ENCODE data around the gene STARD3.
"Not testable (repeated sequence)": the region's sequence is repeated elsewhere in the genome, so short reads cannot be mapped to it uniquely, and the experiment has no call there.

STARD3 gene

DNA sequence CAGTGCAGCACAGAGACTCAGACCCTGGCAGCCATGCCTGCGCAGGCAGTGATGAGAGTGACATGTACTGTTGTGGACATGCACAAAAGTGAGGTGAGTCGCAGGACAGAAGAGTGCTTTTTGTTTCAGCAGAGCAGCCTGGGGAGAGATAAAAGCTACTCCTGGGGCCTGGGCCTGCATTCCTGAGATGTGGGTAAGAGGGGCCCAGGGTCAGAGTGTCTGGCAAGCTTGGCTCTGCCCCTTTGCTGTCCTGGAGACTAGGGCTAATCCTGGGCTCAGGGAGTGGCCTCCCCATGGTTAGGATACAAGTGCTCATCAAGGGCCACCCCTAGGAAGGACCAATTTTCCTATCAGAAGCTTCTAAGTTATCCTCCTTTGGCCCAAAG, 58.1 kb downstream of the STARD3 start:
- DNase-seq (ENCODE audit: low spot score) = no peak

DNA sequence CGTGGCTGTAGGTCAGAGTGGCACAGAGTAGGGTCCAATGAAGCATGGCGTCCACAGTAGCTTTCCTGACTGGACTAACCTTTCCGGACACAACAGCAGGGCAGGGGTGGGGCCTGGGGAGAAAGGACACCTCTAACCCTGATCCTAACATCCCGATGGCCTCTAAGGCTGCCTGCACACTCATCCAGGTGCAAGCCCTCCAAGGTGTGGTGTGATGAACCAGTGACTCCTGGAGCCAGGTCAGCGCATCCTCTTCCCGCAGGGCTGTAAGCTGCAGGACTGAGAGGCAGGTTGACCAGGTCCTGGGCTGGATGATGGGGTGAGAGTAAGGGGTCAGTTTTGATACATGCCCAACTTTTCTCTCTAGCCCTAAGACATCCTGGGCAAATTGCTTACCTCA, 59.8 kb downstream of the STARD3 start:
- DNase-seq (ENCODE audit: low spot score) = no peak

DNA sequence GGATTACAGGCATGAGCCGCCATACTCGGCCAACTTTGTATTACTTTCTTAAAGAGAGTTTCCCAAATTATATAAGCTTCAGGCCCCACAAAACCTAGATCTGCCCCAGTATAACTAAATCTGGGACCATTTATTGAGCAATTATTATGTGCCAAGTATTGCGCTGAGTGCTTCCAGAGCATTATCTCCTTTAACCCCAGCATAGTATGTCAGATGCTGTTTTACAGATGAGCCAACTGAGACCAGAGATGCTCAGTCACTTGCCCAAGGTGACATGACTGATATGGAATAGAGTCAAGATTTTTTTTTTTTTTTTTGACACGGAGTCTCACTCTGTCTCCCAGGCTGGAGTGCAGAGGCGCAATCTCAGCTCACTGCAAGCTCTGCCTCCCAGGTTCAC, 61.0 kb downstream of the STARD3 start:
- DNase-seq (ENCODE audit: low spot score) = no peak

DNA sequence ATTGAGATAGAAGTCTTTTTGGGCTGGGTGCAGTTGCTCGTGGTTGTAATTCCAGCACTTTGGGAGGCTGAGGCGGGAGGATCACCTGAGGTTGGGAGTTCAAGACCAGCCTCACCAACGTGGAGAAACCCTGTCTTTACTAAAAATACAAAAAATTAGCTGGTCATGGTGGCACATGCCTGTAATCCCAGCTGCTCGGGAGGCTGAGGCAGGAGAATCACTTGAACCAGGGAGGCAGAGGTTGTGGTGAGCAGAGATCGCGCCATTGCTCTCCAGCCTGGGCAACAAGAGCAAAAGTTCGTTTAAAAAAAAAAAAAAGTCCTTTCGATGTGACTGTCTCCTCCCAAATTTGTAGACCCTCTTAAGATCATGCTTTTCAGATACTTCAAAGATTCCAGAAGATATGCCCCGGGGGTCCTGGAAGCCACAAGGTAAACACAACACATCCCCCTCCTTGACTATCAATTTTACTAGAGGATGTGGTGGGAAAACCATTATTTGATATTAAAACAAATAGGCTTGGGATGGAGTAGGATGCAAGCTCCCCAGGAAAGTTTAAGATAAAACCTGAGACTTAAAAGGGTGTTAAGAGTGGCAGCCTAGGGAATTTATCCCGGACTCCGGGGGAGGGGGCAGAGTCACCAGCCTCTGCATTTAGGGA, 62.3 kb downstream of the STARD3 start:
- DNase-seq (ENCODE audit: low spot score) = not testable (repeated sequence)

GRCh38 chr17:39699818-39700147, 62.8 kb downstream of the STARD3 start, which contains the start of gene ERBB2:
ERBB2 (plus strand) TSS chr17:39700064; CDS start chr17:39700239, 175 bp downstream.
- DNase-seq (ENCODE audit: low spot score) = peak; percentile 47

DNA sequence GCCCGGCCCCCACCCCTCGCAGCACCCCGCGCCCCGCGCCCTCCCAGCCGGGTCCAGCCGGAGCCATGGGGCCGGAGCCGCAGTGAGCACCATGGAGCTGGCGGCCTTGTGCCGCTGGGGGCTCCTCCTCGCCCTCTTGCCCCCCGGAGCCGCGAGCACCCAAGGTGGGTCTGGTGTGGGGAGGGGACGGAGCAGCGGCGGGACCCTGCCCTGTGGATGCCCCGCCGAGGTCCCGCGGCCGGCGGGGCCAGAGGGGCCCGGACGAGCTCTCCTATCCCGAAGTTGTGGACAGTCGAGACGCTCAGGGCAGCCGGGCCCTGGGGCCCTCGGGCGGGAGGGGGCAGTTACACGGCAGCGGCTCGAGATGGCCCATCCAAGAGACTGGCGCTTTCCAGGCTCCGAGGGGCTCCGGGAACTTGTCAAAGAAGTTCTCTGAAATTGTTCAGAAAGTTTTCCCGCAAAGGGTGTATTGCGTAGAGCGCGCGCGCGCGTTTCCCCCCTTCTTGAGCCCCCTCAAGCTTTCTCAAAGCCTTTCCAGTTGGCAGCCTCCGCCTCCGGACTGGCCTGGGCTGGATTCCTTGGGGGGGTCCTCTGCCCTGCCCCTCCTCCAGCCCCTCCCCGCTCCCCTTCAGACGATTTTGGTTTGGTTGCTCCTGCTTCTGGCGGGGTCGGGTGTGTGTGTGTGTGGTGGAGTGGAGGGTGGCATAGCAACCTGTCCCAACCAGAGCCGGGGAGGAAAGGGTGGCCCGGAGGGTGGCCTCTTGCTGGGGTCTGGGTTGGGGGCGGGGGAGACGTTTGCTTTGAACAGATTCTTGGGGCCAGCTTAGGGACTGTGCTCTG, 63.4 kb downstream of the STARD3 start:
- no peak for DNase-seq (ENCODE audit: low spot score)

DNA sequence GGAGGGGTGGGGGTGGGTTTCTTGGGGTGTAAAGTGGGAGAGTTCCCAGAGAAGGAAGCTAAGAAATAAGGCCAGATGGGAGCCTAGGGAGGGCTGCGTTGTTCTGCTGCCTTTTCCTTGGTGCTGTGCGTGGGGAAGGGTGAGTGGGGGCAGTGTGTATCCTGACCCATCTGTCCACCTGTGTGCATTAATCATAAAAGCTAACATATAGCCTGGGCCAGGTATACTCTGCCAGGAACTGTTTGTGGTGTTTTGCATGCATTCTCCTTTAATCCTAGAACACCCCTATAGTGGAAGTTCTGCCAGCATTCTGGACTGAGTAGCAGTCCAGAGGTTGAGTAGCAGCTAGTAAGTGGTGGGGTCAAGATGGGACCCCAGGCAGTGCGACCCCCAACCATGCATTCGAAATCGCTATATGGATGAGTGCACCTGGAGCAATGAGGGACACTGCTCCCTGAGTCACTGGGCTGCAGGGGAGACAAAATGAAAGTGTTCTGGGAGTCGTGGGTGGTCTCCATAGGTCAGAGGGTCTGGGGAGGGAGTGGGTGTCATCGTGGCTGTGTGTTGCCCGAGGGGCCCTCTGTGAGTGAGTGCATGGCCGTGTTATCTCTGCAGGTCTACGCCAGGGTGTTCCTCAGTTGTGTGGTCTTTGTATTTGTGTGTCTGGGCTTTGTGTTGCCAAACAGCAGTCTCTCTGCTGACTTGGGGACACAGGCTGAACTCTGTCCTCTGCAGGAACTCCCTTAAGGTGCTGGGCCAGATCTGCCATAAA, 64.3 kb downstream of the STARD3 start:
- DNase-seq (ENCODE audit: low spot score) = no peak

DNA sequence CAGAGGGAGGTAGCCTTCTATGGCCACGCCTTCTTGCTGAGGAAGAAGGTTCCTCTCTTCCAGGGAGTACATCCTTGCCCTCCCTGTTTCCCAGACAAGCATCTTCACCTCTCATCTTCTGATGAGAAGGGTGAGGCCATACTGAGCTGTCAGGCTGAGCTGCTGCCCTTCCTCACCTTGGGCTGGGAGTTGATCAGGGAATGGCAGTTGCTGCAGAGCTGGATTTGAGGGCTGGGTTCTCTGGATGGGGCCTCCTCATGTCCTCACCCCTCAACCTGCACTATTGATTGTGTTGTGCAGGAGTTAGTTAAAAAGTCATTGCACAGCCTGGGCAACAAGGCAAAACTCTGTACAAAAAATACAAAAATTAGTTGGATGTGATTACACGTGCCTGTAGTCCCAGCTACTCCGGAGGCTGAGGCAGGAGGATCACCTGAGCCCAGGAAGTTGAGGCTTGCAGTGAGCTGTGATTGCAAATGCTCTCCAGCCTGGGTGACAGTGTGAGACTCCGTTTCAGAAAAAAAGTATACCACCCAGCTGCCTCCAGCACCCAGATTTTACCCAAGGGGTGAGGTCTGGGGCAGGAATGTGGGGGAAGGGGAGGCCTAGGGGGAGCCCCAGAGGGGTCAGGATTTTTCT, 65.0 kb downstream of the STARD3 start:
- no peak for DNase-seq (ENCODE audit: low spot score)

DNA sequence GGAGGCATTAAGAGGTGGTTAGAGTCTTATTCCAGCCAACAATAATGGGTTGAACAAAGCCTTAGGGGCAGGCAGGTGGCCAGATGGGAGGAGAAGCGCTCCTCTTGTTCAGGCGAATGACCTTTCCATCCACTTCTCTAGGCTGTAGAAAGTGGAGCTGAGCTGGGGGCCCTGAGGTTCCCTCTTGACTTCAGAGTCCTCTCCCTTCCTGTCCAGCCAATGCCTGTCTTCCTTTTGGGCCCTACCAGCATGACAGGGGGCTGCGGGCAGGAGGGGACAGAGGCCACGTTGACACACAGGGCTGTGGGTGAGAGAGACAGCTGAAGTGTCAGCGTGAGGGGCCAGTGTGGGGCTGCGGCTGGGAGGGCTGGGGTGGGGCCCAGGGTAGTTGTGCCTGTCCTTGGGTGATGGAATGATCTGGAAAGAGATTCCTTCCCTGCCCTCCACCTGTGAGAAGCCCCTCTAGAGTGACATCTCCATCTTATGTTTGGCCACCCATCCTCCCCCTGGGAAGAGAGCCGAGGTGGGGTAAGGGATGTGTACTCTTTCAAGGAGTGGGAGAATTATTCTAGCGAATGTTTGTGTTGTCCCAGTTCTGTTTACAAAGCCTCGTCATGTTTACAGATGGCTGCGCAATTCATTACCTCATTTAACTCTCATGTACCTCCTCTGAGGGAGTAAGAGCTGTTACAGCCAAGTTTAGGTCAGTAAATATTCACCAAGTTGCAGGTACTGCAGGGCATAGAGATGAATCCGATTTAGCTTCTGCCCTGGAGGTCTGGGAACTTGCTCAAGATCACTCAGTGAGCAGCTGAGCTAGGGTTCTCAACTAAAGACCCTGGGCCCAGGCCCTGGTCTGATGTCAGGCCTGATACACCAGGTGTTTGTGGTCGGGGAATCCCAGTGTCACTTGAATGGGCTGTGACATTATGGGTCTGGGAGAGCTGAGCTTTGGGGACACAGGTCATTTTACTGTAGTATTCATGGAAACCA, 66.3 kb downstream of the STARD3 start:
- DNase-seq (ENCODE audit: low spot score) = no peak

- no peak for DNase-seq (ENCODE audit: low spot score)
Observed at GRCh38 chr17:39703913-39704312, 67.0 kb downstream of the STARD3 start.

DNA sequence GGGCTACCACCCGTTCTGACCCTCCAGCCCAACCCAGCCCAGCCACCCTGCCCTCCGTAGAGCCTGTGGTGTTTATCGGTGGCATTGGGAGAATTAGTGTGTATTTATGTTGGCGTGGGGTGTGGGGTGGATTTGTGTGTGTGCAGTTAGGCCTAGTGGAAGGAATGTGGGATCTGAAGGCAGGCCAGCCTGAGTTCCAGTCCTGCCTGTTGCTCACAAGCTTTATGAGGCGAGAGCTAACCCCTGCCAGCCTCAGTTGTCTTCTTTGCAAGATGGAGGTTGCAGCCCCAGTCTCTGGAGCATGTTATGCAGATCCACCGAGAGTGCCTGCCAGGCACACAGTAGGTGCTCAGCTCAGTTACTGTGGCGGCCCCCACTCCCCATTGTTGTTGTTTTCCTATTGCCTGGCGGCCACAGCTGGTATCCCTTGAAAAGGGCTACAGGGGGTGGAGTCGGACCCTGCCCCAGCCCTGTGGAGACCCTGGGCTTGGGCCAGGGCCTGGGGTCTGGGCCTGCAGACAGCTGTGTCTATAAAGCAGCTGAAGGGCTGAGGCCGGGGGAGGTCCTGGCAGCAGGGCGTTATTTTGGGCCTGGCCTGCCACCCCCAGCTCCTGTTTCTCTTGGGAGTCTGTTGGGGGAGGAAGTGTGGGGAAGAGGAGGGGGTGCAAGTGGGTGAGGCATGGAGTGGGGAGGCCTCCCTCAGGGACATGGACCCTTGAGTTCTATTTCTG, 68.0 kb downstream of the STARD3 start:
- no peak for DNase-seq (ENCODE audit: low spot score)

- no peak for DNase-seq (ENCODE audit: low spot score)
Observed at GRCh38 chr17:39705786-39706348, 68.9 kb downstream of the STARD3 start.

DNA sequence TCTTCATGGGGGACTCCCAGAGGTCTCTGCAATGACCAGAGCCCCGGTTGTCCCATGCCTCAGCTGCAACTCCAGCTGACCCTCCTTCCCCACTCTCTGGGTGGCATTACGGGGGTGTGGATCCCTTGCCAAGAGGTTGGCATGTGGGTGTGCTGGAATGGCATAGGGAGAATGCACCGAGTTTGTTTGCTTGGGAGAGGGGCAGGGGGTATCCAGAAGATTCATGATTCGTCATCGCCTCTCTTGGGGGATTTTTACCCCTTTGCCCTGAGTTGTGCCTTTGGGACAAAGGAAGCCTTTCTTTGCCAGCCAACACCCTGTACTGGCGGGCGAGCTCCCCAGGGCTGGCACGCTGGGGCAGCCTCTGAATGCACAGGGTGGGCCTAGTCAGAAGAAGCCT, 69.4 kb downstream of the STARD3 start:
- DNase-seq (ENCODE audit: low spot score) = no peak

GRCh38 chr17:39706921-39707337, 70.0 kb downstream of the STARD3 start:
- DNase-seq (ENCODE audit: low spot score) = no peak

DNA sequence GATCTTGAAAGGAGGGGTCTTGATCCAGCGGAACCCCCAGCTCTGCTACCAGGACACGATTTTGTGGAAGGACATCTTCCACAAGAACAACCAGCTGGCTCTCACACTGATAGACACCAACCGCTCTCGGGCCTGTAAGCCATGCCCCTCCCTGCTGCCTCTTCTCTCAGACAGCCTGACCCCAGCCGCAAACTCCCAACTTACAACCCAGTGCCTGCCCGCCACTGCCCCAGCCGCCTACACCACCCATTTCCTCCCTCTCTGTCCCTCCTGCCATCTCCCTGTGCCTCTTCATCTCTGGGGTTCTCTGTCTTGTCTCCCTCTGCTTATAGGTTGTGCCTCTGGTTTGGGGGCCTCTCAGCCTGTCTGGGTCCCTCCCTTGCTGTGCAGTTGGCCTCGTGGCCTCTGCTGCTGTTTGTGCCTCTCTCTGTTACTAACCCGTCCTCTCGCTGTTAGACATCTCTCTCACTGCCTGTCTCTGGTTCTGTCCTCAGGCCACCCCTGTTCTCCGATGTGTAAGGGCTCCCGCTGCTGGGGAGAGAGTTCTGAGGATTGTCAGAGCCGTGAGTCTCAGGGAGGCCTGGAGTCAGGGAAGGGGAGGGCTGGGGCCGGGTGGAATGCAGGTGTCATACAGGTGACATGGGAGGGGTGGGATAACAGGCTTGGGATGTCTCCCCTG, 72.5 kb downstream of the STARD3 start:
- DNase-seq (ENCODE audit: low spot score) = no peak

GRCh38 chr17:39709998-39710964, 73.3 kb downstream of the STARD3 start:
- DNase-seq (ENCODE audit: low spot score) = peak; percentile 23

DNA sequence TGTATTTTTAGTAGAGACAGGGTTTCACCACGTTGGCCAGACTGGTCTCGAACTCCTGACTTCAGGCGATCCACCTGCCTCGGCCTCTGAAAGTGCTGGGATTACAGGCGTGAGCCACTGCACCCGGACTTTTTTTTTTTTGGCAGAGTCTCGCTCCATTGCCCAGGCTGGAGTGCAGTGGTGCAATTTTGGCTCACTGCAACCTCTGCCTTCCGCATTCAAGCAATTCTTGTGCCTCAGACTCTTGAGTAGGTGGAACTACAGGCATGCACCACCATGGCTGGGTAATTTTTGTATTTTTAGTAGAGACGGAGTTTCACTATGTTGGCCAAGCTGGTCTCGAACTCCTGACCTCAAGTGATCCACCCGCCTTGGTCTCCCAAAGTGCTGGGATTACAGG, 74.1 kb downstream of the STARD3 start:
- not testable (repeated sequence) for DNase-seq (ENCODE audit: low spot score)

- no peak for DNase-seq (ENCODE audit: low spot score)
Observed at GRCh38 chr17:39711851-39712250, 74.9 kb downstream of the STARD3 start.

Data from Ammon's horn (tissue), 1 donor.